WERI-Rb-1 (cell line): ENCODE data around the gene CD40.

Experiments
- DNase-seq: peaks from one replicate; pipeline ENCODE4 v3.0.0-alpha.2; 2020
- H3K27ac ChIP-seq: fragments of 250-450 bp; sonication (Bioruptor Pico); 2 replicates; pipeline ENCODE4 v1.5.1; 2020; ENCODE audit warnings: mild to moderate bottlenecking, moderate library complexity
- H3K27me3 ChIP-seq: fragments of 250-450 bp; sonication (Bioruptor Pico); 2 replicates; pipeline ENCODE4 v1.5.1; 2021; ENCODE audit warnings: mild to moderate bottlenecking, low read depth, moderate library complexity; ENCODE audit not compliant: insufficient read depth, severe bottlenecking
- H3K36me3 ChIP-seq: fragments of 250-450 bp; sonication (Bioruptor Pico); 2 replicates; pipeline ENCODE4 v1.5.1; 2020; ENCODE audit warnings: mild to moderate bottlenecking, moderate library complexity
- H3K4me3 ChIP-seq: 2 replicates; pipeline ENCODE4 v1.5.1; 2011; ENCODE audit warnings: low read depth, mild to moderate bottlenecking, control low read depth, low read length
- H3K9me3 ChIP-seq: fragments of 250-450 bp; sonication (Bioruptor Pico); 2 replicates; pipeline ENCODE4 v1.5.1; 2021; ENCODE audit warnings: mild to moderate bottlenecking, moderate library complexity; ENCODE audit not compliant: severe bottlenecking
- CTCF ChIP-seq: IDR thresholded peaks from 2 replicates; pipeline ENCODE4 v1.5.1; 2011; ENCODE audit warnings: low read depth, mild to moderate bottlenecking, control low read depth, inconsistent platforms, low read length

The CD40 gene

GRCh38 chr20:46117704-46118467 lies at the start of gene CD40:
Gene CD40 (plus strand): TSS chr20:46118314. CDS start chr20:46118344, 30 bp downstream.
- no peak within 1 kb of the TSS for H3K4me3 ChIP-seq
- no peak within 1 kb of the TSS for H3K27ac ChIP-seq
- TF ChIP-seq CTCF = no peak
- H3K36me3 ChIP-seq = no peaks in the 10 kb centered on the region
- no peak for DNase-seq
- H3K9me3 ChIP-seq = no peaks in the 10 kb centered on the region
- H3K27me3 ChIP-seq = no peaks in the 10 kb centered on the region

GRCh38 chr20:46070215-46070900 lies 47.8 kb upstream of the CD40 start:
- DNase-seq = no peak
- Histone ChIP-seq H3K36me3 (peaks cover 49% of the 10 kb centered on the region), H3K27me3 (no peaks in the 10 kb centered on the region), H3K9me3 (no peaks in the 10 kb centered on the region), H3K27ac (no peak overlapping the region), H3K4me3 (no peak overlapping the region)
- TF ChIP-seq CTCF = no peak

GRCh38 chr20:46071573-46071972 lies 46.5 kb upstream of the CD40 start:
- peaks cover 41% of the 10 kb centered on the region for H3K36me3 ChIP-seq
- no peak overlapping the region for H3K27ac ChIP-seq
- no peak for TF ChIP-seq CTCF
- H3K9me3 ChIP-seq = no peaks in the 10 kb centered on the region
- DNase-seq = peak; percentile 50
- no peak overlapping the region for H3K4me3 ChIP-seq
- H3K27me3 ChIP-seq = no peaks in the 10 kb centered on the region

GRCh38 chr20:46073024-46073423 lies 45.1 kb upstream of the CD40 start:
- Histone ChIP-seq H3K36me3 (peaks cover 37% of the 10 kb centered on the region), H3K4me3 (no peak overlapping the region), H3K9me3 (no peaks in the 10 kb centered on the region), H3K27me3 (no peaks in the 10 kb centered on the region), H3K27ac (no peak overlapping the region)
- TF ChIP-seq CTCF = no peak
- DNase-seq = no peak

- Histone ChIP-seq H3K27me3 (no peaks in the 10 kb centered on the region), H3K4me3 (no peak overlapping the region), H3K9me3 (no peaks in the 10 kb centered on the region), H3K27ac (no peak overlapping the region), H3K36me3 (peaks cover 37% of the 10 kb centered on the region)
- DNase-seq = no peak
- no peak for TF ChIP-seq CTCF
Measured at GRCh38 chr20:46073443-46073842, 44.7 kb upstream of the CD40 start.
